B cell (primary cell): ENCODE measurements around the gene IFITM1.

ENCODE experiments used
- CTCF ChIP-seq: fragments of 200-600 bp; IDR thresholded peaks from one replicate; pipeline ENCODE4 v1.8.0; 2022; ENCODE audit warnings: antibody characterized with exemption, mild to moderate bottlenecking
- EZH2 ChIP-seq: IDR thresholded peaks from 2 replicates; pipeline ENCODE4 v1.6.1; 2012; ENCODE audit warnings: borderline replicate concordance, low read depth, mild to moderate bottlenecking, moderate library complexity, low read length; ENCODE audit not compliant: insufficient read depth, poor library complexity, severe bottlenecking

GRCh38 chr11:295351-296170 lies 18.3 kb upstream of the IFITM1 start:
- TF ChIP-seq CTCF (no peak), EZH2 (no peak)
